Activated CD4-positive, alpha-beta T cell treated with anti-CD3 and anti-CD28 coated beads for 36 hours (primary cell): Measurements from ENCODE around the gene MBOAT2. TPM values are rescaled to one million over a fixed set of nuclear protein-coding genes. Genes with fewer than 3 reads are reported as not detected.

Experiments
- ATAC-seq: fragments of 200-7000 bp; cut with Tn5 transposase; one replicate; pipeline ENCODE4 v1.10.0; 2021; ENCODE audit warnings: mild to moderate bottlenecking, moderate library complexity
- CTCF ChIA-PET: fragments of 350-600 bp; sonication (Branson Sonifier 250); formaldehyde crosslinking; loops from one replicate; lab custom pipeline; 2021; ENCODE audit warnings: antibody characterized with exemption; lab: Charles Lee
- POLR2A ChIA-PET: fragments of 350-600 bp; sonication (Branson Sonifier 250); formaldehyde crosslinking; loops from one replicate; lab custom pipeline; 2021; ENCODE audit warnings: antibody characterized with exemption, inconsistent platforms; lab: Charles Lee
- DNase-seq: peaks from one replicate; pipeline ENCODE4 v3.0.0-alpha.2; 2020
- H3K27ac Mint-ChIP-seq: one replicate; pipeline ENCODE4 v1.8.0; 2021; ENCODE audit warnings: mixed read lengths
- H3K27me3 Mint-ChIP-seq: one replicate; pipeline ENCODE4 v1.8.0; 2021; ENCODE audit warnings: mixed read lengths
- H3K36me3 Mint-ChIP-seq: one replicate; pipeline ENCODE4 v1.8.0; 2021; ENCODE audit warnings: low read depth, mixed read lengths
- H3K4me1 Mint-ChIP-seq: one replicate; pipeline ENCODE4 v1.8.0; 2021; ENCODE audit warnings: mixed read lengths
- H3K4me3 Mint-ChIP-seq: one replicate; pipeline ENCODE4 v1.8.0; 2021; ENCODE audit warnings: mild to moderate bottlenecking, moderate library complexity, mixed read lengths
- H3K9me3 Mint-ChIP-seq: one replicate; pipeline ENCODE4 v1.8.0; 2021; ENCODE audit warnings: low read depth, mixed read lengths
- intact Hi-C, 2 experiments: fragments of 100-400 bp; cut with DNase I in 1 of 2; cut with micrococcal nuclease in 1 of 2; formaldehyde crosslinking; loops; one replicate each; pipeline versions ENCODE4 v1.14.2 to v1.15.1; 2022 to 2024; cut with DNase I, micrococcal nuclease
- total RNA-seq, 2 experiments: library from RNA; stranded (reverse); gene quantifications; one replicate each; pipeline ENCODE4 v1.2.3, GENCODE V29; 2021

MBOAT2 gene
- total RNA-seq, 2 experiments from 2014 or later = 4.7 to 6.9 TPM

- Mint-ChIP-seq H3K4me3 (no peak overlapping the region), H3K9me3 (no peaks in the 10 kb centered on the region), H3K36me3 (peaks cover 3% of the 10 kb centered on the region), H3K4me1 (no peaks in the 10 kb centered on the region), H3K27me3 (no peaks in the 10 kb centered on the region), H3K27ac (no peak overlapping the region)
- no peak for DNase-seq
- POLR2A ChIA-PET = no interaction called here
- no peak for ATAC-seq
- intact Hi-C loops = no loop called here
- CTCF ChIA-PET = interaction anchor here (1.3 kb wide), 1 partner anchor 10 kb away, joined by 3 read pairs; no protein-coding TSS in a partner anchor
These were observed 113.5 kb downstream of the MBOAT2 start for GRCh38 chr2:8889978-8890377.

GRCh38 chr2:8888963-8889362 lies 114.5 kb downstream of the MBOAT2 start:
- no peak for ATAC-seq
- Mint-ChIP-seq H3K27me3 (no peaks in the 10 kb centered on the region), H3K4me3 (no peak overlapping the region), H3K4me1 (no peaks in the 10 kb centered on the region), H3K36me3 (no peaks in the 10 kb centered on the region), H3K9me3 (no peaks in the 10 kb centered on the region), H3K27ac (no peak overlapping the region)
- ChIA-PET CTCF (interaction anchor here (0.6 to 1.3 kb wide), 3 partner anchors 9 to 16 kb away, joined by 3 read pairs; no protein-coding TSS in a partner anchor), POLR2A (no interaction called here)
- intact Hi-C loops = no loop called here
- no peak for DNase-seq

GRCh38 chr2:8886876-8887275 lies 116.6 kb downstream of the MBOAT2 start:
- ChIA-PET POLR2A (no interaction called here), CTCF (interaction anchor here (0.6 kb wide), 1 partner anchor 9 kb away, joined by 3 read pairs; no protein-coding TSS in a partner anchor)

GRCh38 chr2:8886202-8886518 lies 117.3 kb downstream of the MBOAT2 start:
- no peaks in the 10 kb centered on the region for H3K36me3 Mint-ChIP-seq
- no peak overlapping the region for H3K4me3 Mint-ChIP-seq
- POLR2A ChIA-PET = no interaction called here
- H3K27me3 Mint-ChIP-seq = no peaks in the 10 kb centered on the region
- DNase-seq (no peak), ATAC-seq (no peak)
- H3K27ac Mint-ChIP-seq = no peak overlapping the region
- intact Hi-C loops = no loop called here
- H3K9me3 Mint-ChIP-seq = no peaks in the 10 kb centered on the region
- H3K4me1 Mint-ChIP-seq = no peaks in the 10 kb centered on the region
- CTCF ChIA-PET = no interaction called here

More at GRCh38 chr2:8886876-8887275, 116.6 kb downstream of the MBOAT2 start:
- Mint-ChIP-seq H3K27me3 (no peaks in the 10 kb centered on the region), H3K36me3 (no peaks in the 10 kb centered on the region), H3K27ac (no peak overlapping the region), H3K4me1 (no peaks in the 10 kb centered on the region), H3K4me3 (no peak overlapping the region), H3K9me3 (no peaks in the 10 kb centered on the region)
- ATAC-seq = no peak
- intact Hi-C loops = no loop called here
- no peak for DNase-seq

- Mint-ChIP-seq H3K4me3 (no peak overlapping the region), H3K36me3 (no peaks in the 10 kb centered on the region), H3K27me3 (no peaks in the 10 kb centered on the region), H3K27ac (no peak overlapping the region), H3K9me3 (no peaks in the 10 kb centered on the region), H3K4me1 (no peaks in the 10 kb centered on the region)
- ATAC-seq (peak; percentile 30), DNase-seq (no peak)
- ChIA-PET CTCF (no interaction called here), POLR2A (no interaction called here)
- intact Hi-C loops = no loop called here
These were observed 117.9 kb downstream of the MBOAT2 start for GRCh38 chr2:8885449-8886201.

- DNase-seq (no peak), ATAC-seq (no peak)
- Mint-ChIP-seq H3K4me1 (no peaks in the 10 kb centered on the region), H3K36me3 (no peaks in the 10 kb centered on the region), H3K27me3 (no peaks in the 10 kb centered on the region), H3K4me3 (no peak overlapping the region), H3K27ac (no peak overlapping the region), H3K9me3 (no peaks in the 10 kb centered on the region)
- intact Hi-C loops = no loop called here
- POLR2A ChIA-PET = no interaction called here
- CTCF ChIA-PET = no interaction called here
These were observed 118.7 kb downstream of the MBOAT2 start for GRCh38 chr2:8884812-8885211.

- no peaks in the 10 kb centered on the region for H3K36me3 Mint-ChIP-seq
- H3K27ac Mint-ChIP-seq = no peak overlapping the region
- no peak overlapping the region for H3K4me3 Mint-ChIP-seq
- POLR2A ChIA-PET = no interaction called here
- DNase-seq (peak; percentile 17), ATAC-seq (no peak)
- no peaks in the 10 kb centered on the region for H3K4me1 Mint-ChIP-seq
- no peaks in the 10 kb centered on the region for H3K9me3 Mint-ChIP-seq
- CTCF ChIA-PET = no interaction called here
- H3K27me3 Mint-ChIP-seq = no peaks in the 10 kb centered on the region
- intact Hi-C loops = no loop called here
These were observed 121.4 kb downstream of the MBOAT2 start for GRCh38 chr2:8882094-8882493.

GRCh38 chr2:8877894-8878293 lies 125.6 kb downstream of the MBOAT2 start:
- H3K4me3 Mint-ChIP-seq = no peak overlapping the region
- H3K36me3 Mint-ChIP-seq = no peaks in the 10 kb centered on the region
- CTCF ChIA-PET = no interaction called here
- no peaks in the 10 kb centered on the region for H3K9me3 Mint-ChIP-seq
- POLR2A ChIA-PET = no interaction called here
- intact Hi-C loops = no loop called here
- DNase-seq = no peak
- H3K4me1 Mint-ChIP-seq = no peaks in the 10 kb centered on the region
- no peak for ATAC-seq
- H3K27ac Mint-ChIP-seq = no peak overlapping the region
- peaks cover 3% of the 10 kb centered on the region for H3K27me3 Mint-ChIP-seq

- Mint-ChIP-seq H3K9me3 (no peaks in the 10 kb centered on the region), H3K27me3 (peaks cover 4% of the 10 kb centered on the region), H3K4me3 (no peak overlapping the region), H3K4me1 (no peaks in the 10 kb centered on the region), H3K36me3 (no peaks in the 10 kb centered on the region), H3K27ac (no peak overlapping the region)
- DNase-seq = no peak
- intact Hi-C loops = no loop called here
- POLR2A ChIA-PET = no interaction called here
- ATAC-seq = no peak
- CTCF ChIA-PET = no interaction called here
These were observed 126.2 kb downstream of the MBOAT2 start for GRCh38 chr2:8877332-8877731.

- intact Hi-C loops = no loop called here
These were observed 126.9 kb downstream of the MBOAT2 start for GRCh38 chr2:8876628-8877027.

GRCh38 chr2:8872821-8873432 lies 130.6 kb downstream of the MBOAT2 start:
- H3K4me3 Mint-ChIP-seq = no peak overlapping the region
- intact Hi-C loops = loop anchor here (1.0 to 5.0 kb wide), 2 partner anchors 114 to 266 kb away; no protein-coding TSS in a partner anchor
- DNase-seq (no peak), ATAC-seq (peak; percentile 44)
- no peaks in the 10 kb centered on the region for H3K9me3 Mint-ChIP-seq
- no peaks in the 10 kb centered on the region for H3K4me1 Mint-ChIP-seq
- peaks cover 4% of the 10 kb centered on the region for H3K27me3 Mint-ChIP-seq
- POLR2A ChIA-PET = no interaction called here
- CTCF ChIA-PET = interaction anchor here (0.6 to 1.6 kb wide), 6 partner anchors 11 to 317 kb away, joined by 3 to 6 read pairs (median 3); no protein-coding TSS in a partner anchor
- no peak overlapping the region for H3K27ac Mint-ChIP-seq
- H3K36me3 Mint-ChIP-seq = no peaks in the 10 kb centered on the region

More at GRCh38 chr2:8876628-8877027, 126.9 kb downstream of the MBOAT2 start:
- ATAC-seq = no peak
- Mint-ChIP-seq H3K27me3 (peaks cover 4% of the 10 kb centered on the region), H3K9me3 (no peaks in the 10 kb centered on the region), H3K4me1 (no peaks in the 10 kb centered on the region), H3K36me3 (no peaks in the 10 kb centered on the region), H3K27ac (no peak overlapping the region), H3K4me3 (no peak overlapping the region)
- ChIA-PET CTCF (no interaction called here), POLR2A (no interaction called here)
- no peak for DNase-seq

GRCh38 chr2:8870441-8870840 lies 133.0 kb downstream of the MBOAT2 start:
- intact Hi-C loops = loop anchor here in 1 of 2 experiments (5.0 kb wide), 1 partner anchor 117 kb away; no protein-coding TSS in a partner anchor
- ChIA-PET POLR2A (no interaction called here), CTCF (no interaction called here)
- ATAC-seq = no peak
- Mint-ChIP-seq H3K4me3 (no peak overlapping the region), H3K27me3 (peaks cover 4% of the 10 kb centered on the region), H3K4me1 (no peaks in the 10 kb centered on the region), H3K27ac (no peak overlapping the region), H3K9me3 (no peaks in the 10 kb centered on the region), H3K36me3 (no peaks in the 10 kb centered on the region)
- no peak for DNase-seq
